ENCODE results near the gene ANK3. TPM values are rescaled to one million over a fixed set of nuclear protein-coding genes. Genes with fewer than 3 reads are reported as not detected.

The ANK3 gene
- total RNA-seq, 6 experiments from 2014 or later, result not detected

DNA sequence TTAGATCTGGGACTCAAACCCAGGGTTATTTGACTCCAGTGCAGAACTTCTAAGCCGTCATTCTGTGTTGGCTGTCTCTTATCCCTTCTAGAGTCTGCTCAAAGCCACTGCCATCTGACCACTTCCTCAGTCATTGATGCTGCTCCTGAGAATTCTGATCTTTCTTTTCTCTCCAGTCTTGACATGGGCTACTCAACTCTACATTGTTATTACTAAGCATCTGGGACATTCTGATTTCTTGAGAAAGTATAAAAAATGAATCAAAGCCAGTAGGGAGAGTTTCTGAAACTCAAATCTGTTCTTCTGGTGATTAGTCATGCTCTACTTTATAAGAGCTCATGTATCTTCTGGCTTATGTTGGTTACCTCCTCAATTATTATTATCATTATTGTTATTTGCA lies 48.7 kb downstream of the ANK3 start:
- TF ChIP-seq, protein P1, sequence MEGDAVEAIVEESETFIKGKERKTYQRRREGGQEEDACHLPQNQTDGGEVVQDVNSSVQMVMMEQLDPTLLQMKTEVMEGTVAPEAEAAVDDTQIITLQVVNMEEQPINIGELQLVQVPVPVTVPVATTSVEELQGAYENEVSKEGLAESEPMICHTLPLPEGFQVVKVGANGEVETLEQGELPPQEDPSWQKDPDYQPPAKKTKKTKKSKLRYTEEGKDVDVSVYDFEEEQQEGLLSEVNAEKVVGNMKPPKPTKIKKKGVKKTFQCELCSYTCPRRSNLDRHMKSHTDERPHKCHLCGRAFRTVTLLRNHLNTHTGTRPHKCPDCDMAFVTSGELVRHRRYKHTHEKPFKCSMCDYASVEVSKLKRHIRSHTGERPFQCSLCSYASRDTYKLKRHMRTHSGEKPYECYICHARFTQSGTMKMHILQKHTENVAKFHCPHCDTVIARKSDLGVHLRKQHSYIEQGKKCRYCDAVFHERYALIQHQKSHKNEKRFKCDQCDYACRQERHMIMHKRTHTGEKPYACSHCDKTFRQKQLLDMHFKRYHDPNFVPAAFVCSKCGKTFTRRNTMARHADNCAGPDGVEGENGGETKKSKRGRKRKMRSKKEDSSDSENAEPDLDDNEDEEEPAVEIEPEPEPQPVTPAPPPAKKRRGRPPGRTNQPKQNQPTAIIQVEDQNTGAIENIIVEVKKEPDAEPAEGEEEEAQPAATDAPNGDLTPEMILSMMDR (IDR thresholded peaks at IDR 0.05), result no peak
- no peak overlapping the region for H3K4me3 Mint-ChIP-seq
- H3K4me1 Mint-ChIP-seq (ENCODE audit: low read depth), result peaks cover 26% of the 10 kb centered on the region
- H3K27me3 Mint-ChIP-seq (ENCODE audit: insufficient read depth), result no peaks in the 10 kb centered on the region
- H3K36me3 Mint-ChIP-seq (ENCODE audit: low read depth), result no peaks in the 10 kb centered on the region
- no peak overlapping the region for H3K27ac Mint-ChIP-seq
- no peaks in the 10 kb centered on the region for H3K9me3 Mint-ChIP-seq
- no peak for DNase-seq

DNA sequence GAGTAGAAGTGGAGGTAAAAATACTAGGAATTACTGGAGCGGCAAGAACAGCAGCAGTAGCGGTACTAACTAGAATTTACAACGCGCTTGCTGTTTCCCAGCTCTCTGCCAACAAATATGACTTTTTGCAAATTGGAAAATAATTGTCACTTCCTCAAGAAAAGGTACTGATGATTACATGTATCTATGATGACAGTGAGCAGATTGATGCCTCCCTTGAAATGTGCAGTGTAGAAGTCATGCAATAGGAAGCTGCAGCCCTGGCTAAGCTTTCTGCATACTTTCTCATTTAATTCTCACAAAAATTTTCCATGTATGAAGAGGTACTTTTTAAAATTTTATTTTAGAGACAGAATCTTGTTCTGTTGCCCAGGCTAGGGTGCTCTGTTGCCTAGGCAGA lies 49.9 kb downstream of the ANK3 start:
- Mint-ChIP-seq H3K4me1 (ENCODE audit: low read depth) (peaks cover 36% of the 10 kb centered on the region), H3K36me3 (ENCODE audit: low read depth) (no peaks in the 10 kb centered on the region), H3K27me3 (ENCODE audit: insufficient read depth) (no peaks in the 10 kb centered on the region), H3K27ac (no peak overlapping the region), H3K4me3 (no peak overlapping the region), H3K9me3 (no peaks in the 10 kb centered on the region)
- TF ChIP-seq, protein P1 (IDR thresholded peaks at IDR 0.05), result no peak
- DNase-seq, result no peak

DNA sequence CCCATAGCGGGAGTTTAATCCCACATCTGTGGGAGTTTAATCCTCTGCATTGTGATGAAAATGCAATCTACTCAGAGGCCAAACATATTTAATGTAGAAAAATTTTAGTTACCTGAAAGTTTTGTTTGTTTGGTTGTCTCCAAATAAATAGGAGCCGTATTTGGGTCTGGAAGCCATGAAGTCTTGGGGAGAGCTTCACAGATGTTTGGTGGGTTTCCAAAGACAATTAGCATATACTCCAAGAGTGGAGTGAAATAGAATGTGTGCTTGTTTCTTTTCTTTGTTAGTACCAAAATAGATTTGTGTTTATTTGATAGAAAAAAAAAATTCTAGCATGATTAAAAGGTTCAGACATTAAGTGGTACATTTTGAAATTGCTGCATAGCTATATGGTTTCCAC lies 50.9 kb downstream of the ANK3 start:
- no peaks in the 10 kb centered on the region for H3K36me3 Mint-ChIP-seq (ENCODE audit: low read depth)
- peaks cover 37% of the 10 kb centered on the region for H3K4me1 Mint-ChIP-seq (ENCODE audit: low read depth)
- TF ChIP-seq, protein P1 (IDR thresholded peaks at IDR 0.05), result no peak
- H3K27me3 Mint-ChIP-seq (ENCODE audit: insufficient read depth), result no peaks in the 10 kb centered on the region
- H3K4me3 Mint-ChIP-seq, result no peak overlapping the region
- H3K27ac Mint-ChIP-seq, result no peak overlapping the region
- no peaks in the 10 kb centered on the region for H3K9me3 Mint-ChIP-seq
- DNase-seq, result no peak

DNA sequence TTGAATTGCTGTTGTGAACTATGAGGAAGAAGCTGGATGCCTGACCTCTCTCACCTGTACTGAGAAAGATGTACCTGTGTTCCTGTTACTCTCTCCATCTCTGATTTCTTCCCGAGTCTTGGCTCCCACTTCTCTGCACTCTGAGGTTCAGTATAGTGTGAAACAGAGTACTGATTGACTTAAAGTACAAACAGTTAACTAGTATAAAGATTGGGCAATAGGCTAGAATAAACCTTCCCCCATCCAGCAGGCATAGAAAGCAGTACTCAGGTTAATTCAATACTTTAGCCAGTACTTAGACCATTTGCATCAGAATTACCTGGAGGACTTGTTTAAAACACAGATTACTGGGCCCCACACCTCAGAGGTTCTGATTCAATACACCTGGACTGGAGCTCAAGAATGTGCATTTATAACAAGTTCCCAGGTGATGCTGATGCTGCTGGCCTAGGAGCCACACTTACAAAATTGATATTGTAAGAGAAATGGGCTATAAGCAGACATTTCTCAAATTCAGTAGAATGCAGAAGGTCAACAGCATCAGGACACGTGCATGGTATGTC lies 51.6 kb downstream of the ANK3 start:
- no peak for DNase-seq
- H3K4me3 Mint-ChIP-seq, result no peak overlapping the region
- H3K27me3 Mint-ChIP-seq (ENCODE audit: insufficient read depth), result no peaks in the 10 kb centered on the region
- no peaks in the 10 kb centered on the region for H3K36me3 Mint-ChIP-seq (ENCODE audit: low read depth)
- peaks cover 30% of the 10 kb centered on the region for H3K4me1 Mint-ChIP-seq (ENCODE audit: low read depth)
- H3K27ac Mint-ChIP-seq, result no peak overlapping the region
- no peaks in the 10 kb centered on the region for H3K9me3 Mint-ChIP-seq
- TF ChIP-seq, protein P1 (IDR thresholded peaks at IDR 0.05), result no peak

DNA sequence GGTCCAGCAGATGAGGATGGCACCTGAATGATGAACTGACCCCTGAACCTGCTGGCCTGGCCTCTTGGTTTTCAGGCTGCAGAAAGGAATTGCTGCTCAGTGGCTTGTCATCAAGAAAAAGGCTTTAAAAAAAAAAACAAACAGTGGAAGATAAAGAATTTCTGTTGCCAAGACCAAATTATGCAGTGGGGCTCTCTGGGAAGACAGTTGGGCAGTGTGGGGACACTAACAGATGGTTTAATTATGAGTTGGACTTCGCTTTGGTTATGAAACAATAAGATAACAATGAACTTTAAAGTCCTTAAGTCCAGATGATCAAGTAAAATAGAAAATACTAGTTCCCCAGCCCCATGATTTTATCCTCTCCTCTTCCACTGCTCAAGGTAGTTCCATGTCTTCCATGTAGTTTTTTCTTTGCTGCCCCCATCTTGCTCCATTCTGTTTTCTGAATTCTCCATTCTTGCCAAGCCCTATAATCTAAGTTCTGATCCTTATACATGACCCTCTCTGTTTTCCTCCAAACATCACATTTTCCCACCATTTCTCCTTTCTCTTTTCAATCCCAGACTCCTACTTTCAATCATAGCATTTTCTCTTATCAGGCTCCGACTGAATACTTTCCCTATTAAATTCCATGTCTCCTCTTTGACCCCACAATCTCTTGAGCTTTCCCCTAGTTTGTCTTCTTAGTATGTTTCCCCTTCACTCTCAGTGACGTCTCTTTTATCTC lies 52.6 kb downstream of the ANK3 start:
- peaks cover 23% of the 10 kb centered on the region for H3K4me1 Mint-ChIP-seq (ENCODE audit: low read depth)
- H3K9me3 Mint-ChIP-seq, result no peaks in the 10 kb centered on the region
- DNase-seq, result no peak
- H3K27ac Mint-ChIP-seq, result no peak overlapping the region
- H3K4me3 Mint-ChIP-seq, result no peak overlapping the region
- TF ChIP-seq, protein P1 (IDR thresholded peaks at IDR 0.05), result no peak
- no peaks in the 10 kb centered on the region for H3K27me3 Mint-ChIP-seq (ENCODE audit: insufficient read depth)
- H3K36me3 Mint-ChIP-seq (ENCODE audit: low read depth), result no peaks in the 10 kb centered on the region
